A549 (cell line): ENCODE data around the gene MTOR. TPM values are rescaled to one million over a fixed set of nuclear protein-coding genes. Genes with fewer than 3 reads are reported as not detected.
A peak's percentile ranks its signal among the peaks of the same experiment; 100 is the strongest.

ENCODE experiments used
- ATAC-seq, 2 experiments: fragments of 200-7000 bp in 1 of 2; fragments of >200 bp in 1 of 2; cut with Nextera tagmentation in 1 of 2; cut with Tn5 transposase in 1 of 2; 3 replicates each; pipeline versions ENCODE4 v1.8.0 to v1.9.1; 2018 to 2020; ENCODE audit warnings: mild to moderate bottlenecking in 1 of 2, moderate library complexity in 1 of 2
- CTCF ChIA-PET: fragments of 300-600 bp; sonication (Branson Sonifier 250); formaldehyde crosslinking; extraction: SDS; loops from one replicate; lab custom pipeline; 2021; ENCODE audit warnings: antibody characterized with exemption, inconsistent platforms; lab: Yijun Ruan, JAX
- POLR2A ChIA-PET: fragments of 350-600 bp; formaldehyde crosslinking; extraction: SDS; loops from one replicate; lab custom pipeline; 2021; ENCODE audit warnings: antibody characterized with exemption, inconsistent platforms; lab: Yijun Ruan, JAX
- DNase-seq, 2 experiments: peaks; one replicate each; pipeline versions ENCODE4 v3.0.0 to v3.0.0-alpha.2; 2011 to 2016; ENCODE audit warnings: low read depth in 1 of 2, low spot score in 1 of 2
- FAIRE-seq: peaks from 2 replicates; lab custom pipeline; 2011; peaks lifted over from hg19 to GRCh38; lab: Jason Lieb, UNC
- H3K27ac ChIP-seq, 2 experiments: fragments of >200 bp; sonication (Bioruptor Twin); formaldehyde crosslinking; 3 replicates each; pipeline ENCODE4 v1.5.1; 2016 to 2017
- H3K4me1 ChIP-seq: fragments of >200 bp; sonication (Bioruptor Twin); formaldehyde crosslinking; 3 replicates; pipeline ENCODE4 v1.6.1; 2016
- H3K4me2 ChIP-seq: fragments of >200 bp; sonication (Bioruptor Twin); formaldehyde crosslinking; 3 replicates; pipeline ENCODE4 v1.6.1; 2016
- H3K4me3 ChIP-seq: fragments of >200 bp; sonication (Bioruptor Twin); formaldehyde crosslinking; 3 replicates; pipeline ENCODE4 v1.5.1; 2016
- H3K9me3 ChIP-seq: fragments of >200 bp; sonication (Bioruptor Twin); formaldehyde crosslinking; 3 replicates; pipeline ENCODE4 v1.6.1; 2016
- CHD4 ChIP-seq: fragments of 200-600 bp; sonication (generic); IDR thresholded peaks from 2 replicates; pipeline ENCODE4 v1.6.1; 2016; ENCODE audit warnings: antibody characterized with exemption, mild to moderate bottlenecking, borderline replicate concordance
- EHF ChIP-seq: fragments of 250-450 bp; sonication (Bioruptor Pico); IDR thresholded peaks from 2 replicates; pipeline ENCODE4 v1.5.0; 2020; ENCODE audit warnings: mild to moderate bottlenecking
- EP300 ChIP-seq, 2 experiments: fragments of >200 bp; sonication (Bioruptor Twin); formaldehyde crosslinking; IDR thresholded peaks; 2 replicates in 1 of 2; 3 replicates in 1 of 2; pipeline ENCODE4 v1.6.1; 2016 to 2017
- ESRRA ChIP-seq: fragments of 150-350 bp; IDR thresholded peaks from 2 replicates; pipeline ENCODE4 v1.6.1; 2014; ENCODE audit warnings: mild to moderate bottlenecking, low read length, borderline replicate concordance
- FOSB ChIP-seq: fragments of 250-450 bp; sonication (Bioruptor Pico); IDR thresholded peaks from 2 replicates; pipeline ENCODE4 v1.5.0; 2020; ENCODE audit warnings: mild to moderate bottlenecking, moderate library complexity
- GATA3 ChIP-seq: IDR thresholded peaks from 2 replicates; pipeline ENCODE4 v1.6.1; 2012; ENCODE audit warnings: borderline replicate concordance
- HEYL ChIP-seq: fragments of 250-450 bp; sonication (Bioruptor Pico); IDR thresholded peaks from 2 replicates; pipeline ENCODE4 v1.8.0; 2021; ENCODE audit warnings: mild to moderate bottlenecking, moderate library complexity
- HOXB5 ChIP-seq: fragments of 250-450 bp; sonication (Bioruptor Pico); IDR thresholded peaks from 2 replicates; pipeline ENCODE4 v1.5.0; 2020; ENCODE audit warnings: mild to moderate bottlenecking, moderate library complexity
- JUN ChIP-seq, 2 experiments: fragments of >200 bp; sonication (Bioruptor Twin); formaldehyde crosslinking; IDR thresholded peaks; 2 replicates in 1 of 2; 3 replicates in 1 of 2; pipeline ENCODE4 v1.6.1; 2016 to 2017
- JUNB ChIP-seq: fragments of >200 bp; sonication (Bioruptor Twin); formaldehyde crosslinking; IDR thresholded peaks from 2 replicates; pipeline ENCODE4 v1.6.1; 2016
- KDM5A ChIP-seq: fragments of 200-600 bp; sonication (generic); IDR thresholded peaks from 2 replicates; pipeline ENCODE4 v1.6.1; 2016; ENCODE audit warnings: antibody characterized with exemption, mild to moderate bottlenecking
- MAZ ChIP-seq: fragments of 150-350 bp; IDR thresholded peaks from 2 replicates; pipeline ENCODE4 v1.6.1; 2014; ENCODE audit warnings: antibody characterized with exemption, low read depth, low read length, borderline replicate concordance
- MYC ChIP-seq: IDR thresholded peaks from 2 replicates; pipeline ENCODE4 v1.6.1; 2012; ENCODE audit warnings: mild to moderate bottlenecking, inconsistent platforms, low read length, improper control_type of control experiment, borderline replicate concordance
- NFE2L2 ChIP-seq: fragments of 150-350 bp; conservative IDR thresholded peaks from 2 replicates; pipeline ENCODE4 v1.6.1; 2014; ENCODE audit warnings: low read length
- PHF8 ChIP-seq: fragments of 200-600 bp; sonication (generic); IDR thresholded peaks from 2 replicates; pipeline ENCODE4 v1.6.1; 2016; ENCODE audit warnings: low read depth, mild to moderate bottlenecking, antibody characterized with exemption, moderate library complexity, borderline replicate concordance
- POLR2A ChIP-seq: IDR thresholded peaks from 2 replicates; pipeline ENCODE4 v1.6.1; 2012; ENCODE audit warnings: mild to moderate bottlenecking, low read length
- RAD21 ChIP-seq, 2 experiments: fragments of >200 bp in 1 of 2; sonication (Bioruptor Twin) in 1 of 2; formaldehyde crosslinking in 1 of 2; IDR thresholded peaks in 1 of 2; conservative IDR thresholded peaks in 1 of 2; 2 replicates in 1 of 2; 3 replicates in 1 of 2; pipeline ENCODE4 v1.6.1; 2012 to 2018; ENCODE audit warnings: inconsistent platforms in 1 of 2
- RCOR1 ChIP-seq: fragments of 150-350 bp; IDR thresholded peaks from 2 replicates; pipeline ENCODE4 v1.6.1; 2014; ENCODE audit warnings: antibody characterized with exemption, low read length, low read depth
- SREBF2 ChIP-seq: fragments of 450-650 bp; IDR thresholded peaks from 2 replicates; pipeline ENCODE4 v1.6.1; 2014; ENCODE audit warnings: mild to moderate bottlenecking, moderate library complexity
- TP53 ChIP-seq: fragments of 250-450 bp; sonication (Bioruptor Pico); IDR thresholded peaks from 2 replicates; pipeline ENCODE4 v1.5.0; 2021; ENCODE audit warnings: mild to moderate bottlenecking, moderate library complexity
- ZC3H11A ChIP-seq: fragments of 450-650 bp; IDR thresholded peaks from 2 replicates; pipeline ENCODE4 v1.6.1; 2014; ENCODE audit warnings: antibody characterized with exemption, mild to moderate bottlenecking
- WGBS: methylation state at CpG from one replicate; pipeline ENCODE4 v1.1.6; 2017; ENCODE audit errors: missing lambda C conversion rate; 5-methylcytosine and 5-hydroxymethylcytosine counted together
- polyA plus RNA-seq, 4 experiments: library from polyadenylated mRNA; depleted of rRNA in 3 of 4; stranded (reverse); fragments of >200 nt; fragmentation: RNase III in 1 of 4; extraction: RNeasy Plus Mini Kit Qiagen cat#74134 plus additional on column Dnase treatment in 1 of 4; gene quantifications; 2 replicates in 3 of 4; 3 replicates in 1 of 4; pipeline ENCODE4 v1.2.3, GENCODE V29; 2011 to 2017
- TF ChIP-seq, protein P1 (sequence below): fragments of 250-450 bp; sonication (Bioruptor Pico); IDR thresholded peaks from 2 replicates; pipeline ENCODE4 v1.5.0; 2021; ENCODE audit warnings: mild to moderate bottlenecking, moderate library complexity, borderline replicate concordance
- TF ChIP-seq, protein P2 (sequence below): fragments of >200 bp; sonication (Bioruptor Twin); formaldehyde crosslinking; IDR thresholded peaks from 3 replicates; pipeline ENCODE4 v1.5.1; 2016
- TF ChIP-seq, protein P3 (sequence below): IDR thresholded peaks from 2 replicates; pipeline ENCODE4 v1.6.1; 2012; ENCODE audit warnings: low read depth, borderline replicate concordance
- TF ChIP-seq, protein P4 (sequence below): fragments of >200 bp; sonication (Bioruptor Twin); formaldehyde crosslinking; IDR thresholded peaks from 2 replicates; pipeline ENCODE4 v1.6.1; 2016
- TF ChIP-seq, protein P5 (sequence below): IDR thresholded peaks from 2 replicates; pipeline ENCODE4 v1.6.1; 2012

Gene MTOR
- polyA plus RNA-seq, 2 of the 4 experiments (the other 2 are of a cell fraction) = 15.7 to 28.5 TPM

DNA sequence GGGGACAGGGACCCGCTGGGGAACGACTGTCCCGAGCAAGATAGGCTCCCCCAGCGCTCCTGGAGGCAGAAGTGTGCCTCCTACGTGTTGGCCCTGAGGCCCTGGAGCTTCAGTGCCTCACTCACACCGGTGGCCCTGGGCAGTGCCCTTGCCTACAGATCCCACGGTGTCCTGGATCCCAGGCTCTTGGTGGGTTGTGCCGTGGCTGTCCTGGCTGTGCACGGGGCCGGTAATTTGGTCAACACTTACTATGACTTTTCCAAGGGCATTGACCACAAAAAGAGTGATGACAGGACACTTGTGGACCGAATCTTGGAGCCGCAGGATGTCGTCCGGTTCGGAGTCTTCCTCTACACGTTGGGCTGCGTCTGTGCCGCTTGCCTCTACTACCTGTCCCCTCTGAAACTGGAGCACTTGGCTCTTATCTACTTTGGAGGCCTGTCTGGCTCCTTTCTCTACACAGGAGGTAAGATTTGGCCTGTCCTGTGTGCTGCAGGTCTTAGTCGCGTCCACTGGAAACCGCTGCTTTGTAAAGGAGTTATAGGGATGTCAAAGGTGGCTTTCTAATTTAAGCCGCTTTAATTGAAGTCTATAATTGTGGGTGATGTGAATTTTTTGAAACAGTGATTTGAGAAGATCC is 11.4 kb upstream of the MTOR start:
- Histone ChIP-seq H3K27ac (peak overlapping the region; percentile 98 to 99), H3K9me3 (no peaks in the 10 kb centered on the region), H3K4me3 (peak overlapping the region; percentile 97), H3K4me2 (peak overlapping the region; percentile 98), H3K4me1 (peaks cover 12% of the 10 kb centered on the region)
- FAIRE-seq (no peak), DNase-seq (peak in 1 of 2 experiments; percentile 17), ATAC-seq (peak; percentile 81 to 83)
- CTCF ChIA-PET = interaction anchor here (1.2 kb wide), 1 partner anchor 13 kb away, joined by 5 read pairs; no protein-coding TSS in a partner anchor
- POLR2A ChIA-PET = interaction anchor here (0.6 to 1.8 kb wide), 2 partner anchors 12 to 218 kb away, joined by 7 to 34 read pairs; partner anchors contain the start of gene MTOR
- TF ChIP-seq TP53 (no peak), PHF8 (peak; percentile 38; the same call in 1 of the 2 replicates)
- WGBS = 22% methylated on average over 7 of the region's 22 CpGs

DNA sequence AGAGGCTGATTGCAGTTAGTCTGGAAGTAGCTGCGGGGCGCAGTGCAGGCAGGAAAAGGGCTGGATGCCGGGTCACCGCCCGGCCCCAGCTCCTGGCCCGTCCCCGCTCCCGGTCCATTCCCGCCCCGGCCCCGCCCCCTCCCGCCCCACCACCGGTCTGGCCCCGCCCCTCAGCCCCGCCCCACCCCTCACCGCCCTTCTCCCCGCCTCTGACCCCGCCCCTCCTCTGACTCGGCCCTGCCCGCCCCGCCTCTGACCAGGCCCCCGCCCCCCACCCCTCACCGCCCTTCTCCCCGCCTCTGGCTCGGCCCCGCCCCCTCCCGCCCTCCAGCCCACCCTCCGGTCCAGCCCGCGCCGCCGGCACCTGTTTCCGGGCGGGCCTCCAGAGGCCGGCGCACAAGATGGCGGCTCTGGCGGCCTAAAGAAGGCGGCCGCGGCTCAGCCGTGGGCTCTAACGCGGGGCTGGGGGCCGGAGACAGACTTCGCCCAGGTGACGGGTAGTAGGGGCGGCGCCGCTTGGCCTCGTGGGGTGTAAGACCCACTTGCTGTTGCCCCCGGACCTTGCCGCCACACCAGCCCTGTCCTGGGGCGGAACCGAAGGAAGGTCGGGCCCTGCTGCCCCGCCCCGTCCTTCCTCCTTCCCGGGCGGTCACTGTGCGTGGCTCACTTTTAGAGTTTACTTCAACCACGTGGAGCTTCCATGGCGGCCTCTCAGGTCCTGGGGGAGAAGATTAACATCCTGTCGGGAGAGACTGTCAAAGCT is 10.7 kb upstream of the MTOR start, which contains the start of gene UBIAD1:
TSS of gene UBIAD1 (plus strand) at position 367 of the 763 bp plus-strand sequence. CDS start at position 701, 334 bp downstream.
- Histone ChIP-seq H3K27ac (peak within 1 kb of the TSS; percentile 98 to 99), H3K4me3 (peak within 1 kb of the TSS; percentile 97), H3K9me3 (no peaks in the 10 kb centered on the region), H3K4me2 (peak within 1 kb of the TSS; percentile 98), H3K4me1 (peaks cover 12% of the 10 kb centered on the region)
- ATAC-seq (peak; percentile 95), FAIRE-seq (no peak), DNase-seq (peak; percentile 72 to 87)
- ChIA-PET POLR2A (interaction anchor here (0.5 to 1.8 kb wide), 4 partner anchors 11 to 701 kb away, joined by 3 to 34 read pairs (median 5); partner anchors contain the start of genes EXOSC10 and MTOR), CTCF (interaction anchor here (1.2 to 1.6 kb wide), 2 partner anchors 13 to 14 kb away, joined by 3 to 5 read pairs; no protein-coding TSS in a partner anchor)
- peak; percentile 79; the same call in 1 of the 2 replicates for TF ChIP-seq MYC
- no peak for TF ChIP-seq SREBF2
- no peak for TF ChIP-seq RCOR1
- no peak for TF ChIP-seq ESRRA
- no peak for TF ChIP-seq EHF (CRISPR knock-in tag)
- TF ChIP-seq FOSB (CRISPR knock-in tag) = no peak
- TF ChIP-seq EP300 (IDR thresholded peaks at IDR 0.05) = no peak
- TF ChIP-seq, protein P1, sequence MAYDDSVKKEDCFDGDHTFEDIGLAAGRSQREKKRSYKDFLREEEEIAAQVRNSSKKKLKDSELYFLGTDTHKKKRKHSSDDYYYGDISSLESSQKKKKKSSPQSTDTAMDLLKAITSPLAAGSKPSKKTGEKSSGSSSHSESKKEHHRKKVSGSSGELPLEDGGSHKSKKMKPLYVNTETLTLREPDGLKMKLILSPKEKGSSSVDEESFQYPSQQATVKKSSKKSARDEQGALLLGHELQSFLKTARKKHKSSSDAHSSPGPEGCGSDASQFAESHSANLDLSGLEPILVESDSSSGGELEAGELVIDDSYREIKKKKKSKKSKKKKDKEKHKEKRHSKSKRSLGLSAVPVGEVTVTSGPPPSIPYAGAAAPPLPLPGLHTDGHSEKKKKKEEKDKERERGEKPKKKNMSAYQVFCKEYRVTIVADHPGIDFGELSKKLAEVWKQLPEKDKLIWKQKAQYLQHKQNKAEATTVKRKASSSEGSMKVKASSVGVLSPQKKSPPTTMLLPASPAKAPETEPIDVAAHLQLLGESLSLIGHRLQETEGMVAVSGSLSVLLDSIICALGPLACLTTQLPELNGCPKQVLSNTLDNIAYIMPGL = no peak
- peak; percentile 61 for TF ChIP-seq POLR2A
- TF ChIP-seq, protein P2, sequence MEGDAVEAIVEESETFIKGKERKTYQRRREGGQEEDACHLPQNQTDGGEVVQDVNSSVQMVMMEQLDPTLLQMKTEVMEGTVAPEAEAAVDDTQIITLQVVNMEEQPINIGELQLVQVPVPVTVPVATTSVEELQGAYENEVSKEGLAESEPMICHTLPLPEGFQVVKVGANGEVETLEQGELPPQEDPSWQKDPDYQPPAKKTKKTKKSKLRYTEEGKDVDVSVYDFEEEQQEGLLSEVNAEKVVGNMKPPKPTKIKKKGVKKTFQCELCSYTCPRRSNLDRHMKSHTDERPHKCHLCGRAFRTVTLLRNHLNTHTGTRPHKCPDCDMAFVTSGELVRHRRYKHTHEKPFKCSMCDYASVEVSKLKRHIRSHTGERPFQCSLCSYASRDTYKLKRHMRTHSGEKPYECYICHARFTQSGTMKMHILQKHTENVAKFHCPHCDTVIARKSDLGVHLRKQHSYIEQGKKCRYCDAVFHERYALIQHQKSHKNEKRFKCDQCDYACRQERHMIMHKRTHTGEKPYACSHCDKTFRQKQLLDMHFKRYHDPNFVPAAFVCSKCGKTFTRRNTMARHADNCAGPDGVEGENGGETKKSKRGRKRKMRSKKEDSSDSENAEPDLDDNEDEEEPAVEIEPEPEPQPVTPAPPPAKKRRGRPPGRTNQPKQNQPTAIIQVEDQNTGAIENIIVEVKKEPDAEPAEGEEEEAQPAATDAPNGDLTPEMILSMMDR = no peak
- TF ChIP-seq NFE2L2 = no peak
- no peak for TF ChIP-seq CHD4
- peak in 1 of 2 experiments; percentile 82; a peak in 3 of 5 replicates for TF ChIP-seq JUN (IDR thresholded peaks at IDR 0.05)
- TF ChIP-seq JUNB = no peak
- no peak; the same call in 1 of the 2 replicates for TF ChIP-seq GATA3
- TF ChIP-seq PHF8 = peak; percentile 90
- no peak for TF ChIP-seq RAD21 (conservative IDR thresholded peaks at IDR 0.05 in 1 of 2, IDR thresholded peaks at IDR 0.05 in 1 of 2)
- no peak for TF ChIP-seq HOXB5 (CRISPR knock-in tag)
- TF ChIP-seq, protein P3, sequence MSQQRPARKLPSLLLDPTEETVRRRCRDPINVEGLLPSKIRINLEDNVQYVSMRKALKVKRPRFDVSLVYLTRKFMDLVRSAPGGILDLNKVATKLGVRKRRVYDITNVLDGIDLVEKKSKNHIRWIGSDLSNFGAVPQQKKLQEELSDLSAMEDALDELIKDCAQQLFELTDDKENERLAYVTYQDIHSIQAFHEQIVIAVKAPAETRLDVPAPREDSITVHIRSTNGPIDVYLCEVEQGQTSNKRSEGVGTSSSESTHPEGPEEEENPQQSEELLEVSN = 0 out of 2 replicates have a peak, but pooled peaks have one; percentile 48
- TF ChIP-seq, protein P4, sequence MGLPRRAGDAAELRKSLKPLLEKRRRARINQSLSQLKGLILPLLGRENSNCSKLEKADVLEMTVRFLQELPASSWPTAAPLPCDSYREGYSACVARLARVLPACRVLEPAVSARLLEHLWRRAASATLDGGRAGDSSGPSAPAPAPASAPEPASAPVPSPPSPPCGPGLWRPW = no peak
- no peak for TF ChIP-seq HEYL (CRISPR knock-in tag)
- peak; percentile 81 for TF ChIP-seq KDM5A
- TF ChIP-seq ZC3H11A = no peak
- TF ChIP-seq MAZ = no peak
- TF ChIP-seq, protein P5, sequence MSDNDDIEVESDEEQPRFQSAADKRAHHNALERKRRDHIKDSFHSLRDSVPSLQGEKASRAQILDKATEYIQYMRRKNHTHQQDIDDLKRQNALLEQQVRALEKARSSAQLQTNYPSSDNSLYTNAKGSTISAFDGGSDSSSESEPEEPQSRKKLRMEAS = peak; percentile 97
- 1% methylated on average over 13 of the region's 64 CpGs for WGBS
